H9 (cell line): Measurements from ENCODE around the gene DDX39A. TPM values are rescaled to one million over a fixed set of nuclear protein-coding genes. Genes with fewer than 3 reads are reported as not detected.

Experiments
- DNase-seq: peaks from one replicate; pipeline ENCODE4 v3.0.0-alpha.2; 2017
- H2AFZ ChIP-seq: one replicate; pipeline ENCODE4 v1.6.1; 2013; ENCODE audit warnings: mild to moderate bottlenecking, low read length, control low read depth, moderate library complexity
- H2AK5ac ChIP-seq: 2 replicates; pipeline ENCODE4 v1.6.1; 2013; ENCODE audit warnings: low read length, control low read depth, mixed read lengths; ENCODE audit not compliant: insufficient read length
- H2BK120ac ChIP-seq: one replicate; pipeline ENCODE4 v1.6.1; 2013; ENCODE audit warnings: low read depth, mild to moderate bottlenecking, low read length, control low read depth, inconsistent platforms; ENCODE audit not compliant: poor library complexity, severe bottlenecking
- H2BK12ac ChIP-seq: 2 replicates; pipeline ENCODE4 v1.6.1; 2013; ENCODE audit warnings: low read length, control low read depth, mixed read lengths, low read depth; ENCODE audit not compliant: insufficient read length
- H2BK15ac ChIP-seq: 2 replicates; pipeline ENCODE4 v1.6.1; 2013; ENCODE audit warnings: low read depth, low read length, control low read depth
- H2BK20ac ChIP-seq: one replicate; pipeline ENCODE4 v1.6.1; 2013; ENCODE audit warnings: low read depth, mild to moderate bottlenecking, low read length, control low read depth, inconsistent platforms; ENCODE audit not compliant: poor library complexity, severe bottlenecking
- H2BK5ac ChIP-seq: 2 replicates; pipeline ENCODE4 v1.6.1; 2013; ENCODE audit warnings: low read length, control low read depth, mixed read lengths; ENCODE audit not compliant: insufficient read length
- H3K14ac ChIP-seq: 2 replicates; pipeline ENCODE4 v1.6.1; 2013; ENCODE audit warnings: low read length, control low read depth; ENCODE audit not compliant: insufficient read depth
- H3K18ac ChIP-seq: 2 replicates; pipeline ENCODE4 v1.6.1; 2013; ENCODE audit warnings: low read depth, mild to moderate bottlenecking, mixed read lengths, low read length, control low read depth; ENCODE audit not compliant: insufficient read length
- H3K23ac ChIP-seq: 2 replicates; pipeline ENCODE4 v1.6.1; 2013; ENCODE audit warnings: low read length, control low read depth, mixed read lengths, low read depth; ENCODE audit not compliant: insufficient read length
- H3K23me2 ChIP-seq: 2 replicates; pipeline ENCODE4 v1.6.1; 2013; ENCODE audit warnings: low read depth, mild to moderate bottlenecking, mixed read lengths, low read length, control low read depth; ENCODE audit not compliant: insufficient read length, poor library complexity, severe bottlenecking
- H3K27ac ChIP-seq: 2 replicates; pipeline ENCODE4 v1.5.1; 2013; ENCODE audit warnings: low read length, control low read depth, mixed read lengths, low read depth; ENCODE audit not compliant: insufficient read length
- H3K27me3 ChIP-seq: 2 replicates; pipeline ENCODE4 v1.6.1; 2013; ENCODE audit warnings: low read length, control low read depth, inconsistent platforms; ENCODE audit not compliant: insufficient read depth
- H3K4ac ChIP-seq: 2 replicates; pipeline ENCODE4 v1.6.1; 2013; ENCODE audit warnings: low read depth, mild to moderate bottlenecking, control low read depth, inconsistent platforms, low read length, moderate library complexity
- H3K4me1 ChIP-seq: 2 replicates; pipeline ENCODE4 v1.6.1; 2013; ENCODE audit warnings: low read length, control low read depth, inconsistent platforms; ENCODE audit not compliant: insufficient read depth
- H3K4me2 ChIP-seq: 2 replicates; pipeline ENCODE4 v1.6.1; 2013; ENCODE audit warnings: low read length, control low read depth, mixed read lengths; ENCODE audit not compliant: insufficient read length, insufficient read depth
- H3K56ac ChIP-seq: 2 replicates; pipeline ENCODE4 v1.6.1; 2013; ENCODE audit warnings: low read depth, mild to moderate bottlenecking, mixed read lengths, low read length, control low read depth; ENCODE audit not compliant: insufficient read length
- H3K79me1 ChIP-seq: 2 replicates; pipeline ENCODE4 v1.6.1; 2013; ENCODE audit warnings: low read depth, mild to moderate bottlenecking, moderate library complexity, low read length, control low read depth, inconsistent platforms; ENCODE audit not compliant: insufficient read depth, poor library complexity, severe bottlenecking
- H3K79me2 ChIP-seq: 2 replicates; pipeline ENCODE4 v1.6.1; 2013; ENCODE audit warnings: low read length, control low read depth, inconsistent platforms; ENCODE audit not compliant: insufficient read depth
- H3K9ac ChIP-seq: 2 replicates; pipeline ENCODE4 v1.6.1; 2013; ENCODE audit warnings: low read length, control low read depth, mixed read lengths; ENCODE audit not compliant: insufficient read length; ENCODE audit errors: extremely low read depth
- H3K9me3 ChIP-seq: one replicate; pipeline ENCODE4 v1.6.1; 2013; ENCODE audit warnings: low read depth, low read length, inconsistent platforms; ENCODE audit not compliant: control insufficient read depth
- H3T11ph ChIP-seq: one replicate; pipeline ENCODE4 v1.6.1; 2013; ENCODE audit warnings: mild to moderate bottlenecking, low read length, control low read depth, inconsistent platforms
- H4K20me1 ChIP-seq: one replicate; pipeline ENCODE4 v1.6.1; 2013; ENCODE audit not compliant: control insufficient read depth, insufficient read length, insufficient read depth
- H4K5ac ChIP-seq: 2 replicates; pipeline ENCODE4 v1.6.1; 2013; ENCODE audit warnings: low read depth, mild to moderate bottlenecking, mixed read lengths, low read length, control low read depth; ENCODE audit not compliant: insufficient read length
- H4K8ac ChIP-seq: replicated peaks from 2 replicates; pipeline ENCODE4 v1.6.1; 2013; ENCODE audit warnings: low read length, control low read depth, mixed read lengths, low read depth; ENCODE audit not compliant: insufficient read length
- H4K91ac ChIP-seq: 2 replicates; pipeline ENCODE4 v1.6.1; 2013; ENCODE audit warnings: low read depth, mild to moderate bottlenecking, moderate library complexity, mixed read lengths, low read length, control low read depth; ENCODE audit not compliant: insufficient read length
- H3K27ac Mint-ChIP-seq, 3 experiments: 2 replicates in 2 of 3; 3 replicates in 1 of 3; pipeline ENCODE4 v1.8.0; 2020 to 2021; ENCODE audit warnings: mixed read lengths in 3 of 3, mild to moderate bottlenecking in 1 of 3, moderate library complexity in 1 of 3
- H3K27me3 Mint-ChIP-seq: 2 replicates; pipeline ENCODE4 v1.8.0; 2021; ENCODE audit warnings: low read depth, mild to moderate bottlenecking, moderate library complexity, mixed read lengths
- H3K36me3 Mint-ChIP-seq, 3 experiments: 2 replicates in 2 of 3; 3 replicates in 1 of 3; pipeline ENCODE4 v1.8.0; 2020 to 2021; ENCODE audit warnings: low read depth in 3 of 3, mixed read lengths in 3 of 3; ENCODE audit not compliant: insufficient read depth in 1 of 3
- H3K4me1 Mint-ChIP-seq, 2 experiments: 2 replicates each; pipeline ENCODE4 v1.8.0; 2020; ENCODE audit warnings: mixed read lengths in 2 of 2
- H3K4me3 Mint-ChIP-seq, 2 experiments: 2 replicates in 1 of 2; 3 replicates in 1 of 2; pipeline ENCODE4 v1.8.0; 2020 to 2021; ENCODE audit warnings: mild to moderate bottlenecking in 2 of 2, mixed read lengths in 2 of 2, moderate library complexity in 1 of 2
- H3K9me3 Mint-ChIP-seq, 2 experiments: 2 replicates in 1 of 2; 3 replicates in 1 of 2; pipeline ENCODE4 v1.8.0; 2020; ENCODE audit warnings: mild to moderate bottlenecking in 2 of 2, mixed read lengths in 2 of 2, moderate library complexity in 1 of 2
- CTCF ChIP-seq: fragments of 200-600 bp; sonication (generic); conservative IDR thresholded peaks from 3 replicates; pipeline ENCODE4 v1.8.0; 2021; ENCODE audit warnings: antibody characterized with exemption, mild to moderate bottlenecking
- WGBS: extraction: QIAGEN DNeasy Blood & Tissue Kit; methylation state at CpG from one replicate; pipeline ENCODE4 v1.1.7; 2013; ENCODE audit warnings: missing lambda C conversion rate, low lambda C conversion rate, mixed read lengths; ENCODE audit not compliant: insufficient read length; ENCODE audit errors: extremely low coverage; 5-methylcytosine and 5-hydroxymethylcytosine counted together
- total RNA-seq: library from RNA; stranded (reverse); gene quantifications from 2 replicates; pipeline ENCODE4 v1.2.1, GENCODE V29; 2021

Gene DDX39A
- total RNA-seq, 1 experiment from 2014 or later: 137 TPM

DNA sequence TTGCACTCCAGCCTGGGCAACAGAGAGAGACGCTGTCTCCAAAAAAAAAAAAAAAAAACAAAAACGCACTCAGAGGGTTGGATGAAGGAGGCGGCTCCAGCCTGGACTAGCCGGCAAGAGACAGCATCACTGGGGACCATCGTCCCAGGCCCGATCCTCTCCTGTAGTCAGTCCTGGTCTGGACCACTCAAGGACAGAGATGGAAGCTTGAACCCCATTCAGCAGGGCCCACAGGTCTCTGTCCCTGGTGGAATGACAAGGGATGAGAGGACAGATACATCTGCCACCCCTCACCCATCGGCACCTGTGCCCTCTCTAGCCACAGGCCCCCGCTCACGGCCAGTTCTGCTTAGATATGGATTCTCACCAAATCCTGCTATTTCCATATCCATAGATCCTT is 23.9 kb downstream of the DDX39A start:
- Mint-ChIP-seq H3K36me3 (peaks cover 0 to 2% (median 0%) of the 10 kb centered on the region in 3 experiments; a peak in 2 of 7 replicates), H3K9me3 (no peaks in the 10 kb centered on the region), H3K27me3 (peaks cover 3% of the 10 kb centered on the region; the same call in 1 of the 2 replicates), H3K27ac (no peak overlapping the region), H3K4me3 (no peak overlapping the region), H3K4me1 (peaks cover 7 to 10% of the 10 kb centered on the region in 2 experiments)
- no peak overlapping the region for H2BK12ac ChIP-seq
- no peak overlapping the region for H2BK120ac ChIP-seq
- H2AFZ ChIP-seq: no peak overlapping the region
- H3K79me2 ChIP-seq: no peaks in the 10 kb centered on the region
- no peak for TF ChIP-seq CTCF
- no peak overlapping the region for H3K56ac ChIP-seq
- H4K20me1 ChIP-seq: no peaks in the 10 kb centered on the region
- H2BK20ac ChIP-seq: no peak overlapping the region
- no peak overlapping the region for H2AK5ac ChIP-seq
- H3K14ac ChIP-seq: no peak overlapping the region
- no peaks in the 10 kb centered on the region for H3K23me2 ChIP-seq
- no peak overlapping the region for H3T11ph ChIP-seq
- DNase-seq: no peak
- no peaks in the 10 kb centered on the region for H3K9me3 ChIP-seq
- no peak overlapping the region for H3K23ac ChIP-seq
- no peaks in the 10 kb centered on the region for H3K4me1 ChIP-seq
- H2BK5ac ChIP-seq: no peak overlapping the region
- no peaks in the 10 kb centered on the region for H3K79me1 ChIP-seq
- no peak overlapping the region for H3K18ac ChIP-seq
- no peak overlapping the region for H4K5ac ChIP-seq
- no peak overlapping the region for H3K4me2 ChIP-seq
- H3K9ac ChIP-seq: no peak overlapping the region
- no peak overlapping the region for H4K91ac ChIP-seq
- no peak overlapping the region for H4K8ac ChIP-seq
- no peak overlapping the region for H2BK15ac ChIP-seq
- no peak overlapping the region for H3K4ac ChIP-seq
- no peak overlapping the region for H3K27ac ChIP-seq
- WGBS: no CpG with 5 or more reads among the region's 9 CpGs
- no peaks in the 10 kb centered on the region for H3K27me3 ChIP-seq
